Memory B cell (primary cell): ENCODE measurements around the gene NOS3.

ENCODE experiments used
- ATAC-seq: fragments of 150-1000 bp; cut with Tn5 transposase; 2 replicates; pipeline ENCODE4 v1.10.0; 2021; ENCODE audit warnings: low read depth, mild to moderate bottlenecking, moderate library complexity
- DNase-seq, 2 donors: peaks; one replicate each; pipeline ENCODE4 v3.0.0; 2022; ENCODE audit warnings: low spot score in 2 of 2
- H3K27ac Mint-ChIP-seq: one replicate; pipeline ENCODE4 v1.8.0; 2022; ENCODE audit warnings: mild to moderate bottlenecking, moderate library complexity, mixed read lengths
- H3K27me3 Mint-ChIP-seq: one replicate; pipeline ENCODE4 v1.8.0; 2022; ENCODE audit warnings: mixed read lengths
- H3K36me3 Mint-ChIP-seq: one replicate; pipeline ENCODE4 v1.8.0; 2022; ENCODE audit warnings: mild to moderate bottlenecking, mixed read lengths
- H3K4me1 Mint-ChIP-seq: one replicate; pipeline ENCODE4 v1.8.0; 2022; ENCODE audit warnings: mixed read lengths
- H3K4me3 Mint-ChIP-seq: one replicate; pipeline ENCODE4 v1.8.0; 2022; ENCODE audit warnings: mild to moderate bottlenecking, moderate library complexity, mixed read lengths
- H3K9me3 Mint-ChIP-seq: one replicate; pipeline ENCODE4 v1.8.0; 2022; ENCODE audit warnings: mixed read lengths

NOS3 gene

GRCh38 chr7:150957133-150958020, 33.4 kb upstream of the NOS3 start:
- Mint-ChIP-seq H3K4me3 (no peak overlapping the region), H3K36me3 (peaks cover 12% of the 10 kb centered on the region), H3K9me3 (no peaks in the 10 kb centered on the region), H3K27me3 (peaks cover 25% of the 10 kb centered on the region), H3K27ac (no peak overlapping the region), H3K4me1 (peaks cover 8% of the 10 kb centered on the region)
- no peak for ATAC-seq
- no peak for DNase-seq

GRCh38 chr7:150958062-150958552, 32.7 kb upstream of the NOS3 start:
- H3K4me1 Mint-ChIP-seq: peaks cover 13% of the 10 kb centered on the region
- peaks cover 28% of the 10 kb centered on the region for H3K27me3 Mint-ChIP-seq
- H3K4me3 Mint-ChIP-seq: no peak overlapping the region
- ATAC-seq (no peak), DNase-seq (no peak)
- no peak overlapping the region for H3K27ac Mint-ChIP-seq
- H3K9me3 Mint-ChIP-seq: no peaks in the 10 kb centered on the region
- peaks cover 13% of the 10 kb centered on the region for H3K36me3 Mint-ChIP-seq

GRCh38 chr7:150958597-150958996, 32.2 kb upstream of the NOS3 start:
- Mint-ChIP-seq H3K27me3 (peaks cover 28% of the 10 kb centered on the region), H3K4me1 (peaks cover 13% of the 10 kb centered on the region), H3K27ac (no peak overlapping the region), H3K36me3 (peaks cover 11% of the 10 kb centered on the region), H3K9me3 (no peaks in the 10 kb centered on the region), H3K4me3 (no peak overlapping the region)
- DNase-seq: no peak
- no peak for ATAC-seq

GRCh38 chr7:150959081-150959480, 31.7 kb upstream of the NOS3 start:
- no peak for DNase-seq
- Mint-ChIP-seq H3K9me3 (no peaks in the 10 kb centered on the region), H3K4me1 (peaks cover 13% of the 10 kb centered on the region), H3K4me3 (no peak overlapping the region), H3K27ac (no peak overlapping the region), H3K36me3 (peaks cover 11% of the 10 kb centered on the region), H3K27me3 (peaks cover 28% of the 10 kb centered on the region)
- no peak for ATAC-seq

GRCh38 chr7:150959739-150960734, 30.8 kb upstream of the NOS3 start:
- Mint-ChIP-seq H3K36me3 (peaks cover 11% of the 10 kb centered on the region), H3K4me3 (peak overlapping the region; percentile 6), H3K27ac (no peak overlapping the region), H3K9me3 (no peaks in the 10 kb centered on the region), H3K4me1 (peaks cover 16% of the 10 kb centered on the region), H3K27me3 (peaks cover 28% of the 10 kb centered on the region)
- peak; percentile 41 for ATAC-seq
- no peak for DNase-seq

GRCh38 chr7:150961510-150962289, 29.1 kb upstream of the NOS3 start:
- Mint-ChIP-seq H3K4me3 (no peak overlapping the region), H3K36me3 (peaks cover 10% of the 10 kb centered on the region), H3K27me3 (peaks cover 25% of the 10 kb centered on the region), H3K4me1 (peaks cover 14% of the 10 kb centered on the region), H3K9me3 (no peaks in the 10 kb centered on the region), H3K27ac (no peak overlapping the region)
- ATAC-seq (no peak), DNase-seq (no peak)

- H3K9me3 Mint-ChIP-seq: no peaks in the 10 kb centered on the region
- ATAC-seq (no peak), DNase-seq (no peak)
- peaks cover 21% of the 10 kb centered on the region for H3K27me3 Mint-ChIP-seq
- H3K27ac Mint-ChIP-seq: no peak overlapping the region
- H3K4me3 Mint-ChIP-seq: no peak overlapping the region
- peaks cover 7% of the 10 kb centered on the region for H3K36me3 Mint-ChIP-seq
- peaks cover 14% of the 10 kb centered on the region for H3K4me1 Mint-ChIP-seq
Measured at GRCh38 chr7:150962290-150962552, 28.6 kb upstream of the NOS3 start.

GRCh38 chr7:150962553-150963399, 28.0 kb upstream of the NOS3 start:
- Mint-ChIP-seq H3K27ac (no peak overlapping the region), H3K9me3 (no peaks in the 10 kb centered on the region), H3K36me3 (peaks cover 4% of the 10 kb centered on the region), H3K27me3 (peaks cover 18% of the 10 kb centered on the region), H3K4me3 (no peak overlapping the region), H3K4me1 (peaks cover 14% of the 10 kb centered on the region)
- DNase-seq (peak; percentile 51 to 59), ATAC-seq (peak; percentile 96)

- H3K4me3 Mint-ChIP-seq: no peak overlapping the region
Measured at GRCh38 chr7:150963707-150964559, 26.9 kb upstream of the NOS3 start.

GRCh38 chr7:150964593-150965111, 26.2 kb upstream of the NOS3 start:
- no peaks in the 10 kb centered on the region for H3K9me3 Mint-ChIP-seq
- peaks cover 4% of the 10 kb centered on the region for H3K36me3 Mint-ChIP-seq
- no peak for ATAC-seq
- no peak overlapping the region for H3K27ac Mint-ChIP-seq
- H3K4me1 Mint-ChIP-seq: peaks cover 16% of the 10 kb centered on the region
- H3K27me3 Mint-ChIP-seq: peaks cover 16% of the 10 kb centered on the region
- DNase-seq: no peak
- H3K4me3 Mint-ChIP-seq: no peak overlapping the region

More at GRCh38 chr7:150963707-150964559, 26.9 kb upstream of the NOS3 start:
- H3K36me3 Mint-ChIP-seq: peaks cover 4% of the 10 kb centered on the region
- ATAC-seq (no peak), DNase-seq (no peak)
- H3K4me1 Mint-ChIP-seq: peaks cover 16% of the 10 kb centered on the region
- H3K27me3 Mint-ChIP-seq: peaks cover 16% of the 10 kb centered on the region
- H3K27ac Mint-ChIP-seq: no peak overlapping the region
- H3K9me3 Mint-ChIP-seq: no peaks in the 10 kb centered on the region

GRCh38 chr7:150965273-150965830, 25.5 kb upstream of the NOS3 start:
- Mint-ChIP-seq H3K27me3 (peaks cover 12% of the 10 kb centered on the region), H3K4me3 (no peak overlapping the region), H3K9me3 (no peaks in the 10 kb centered on the region), H3K4me1 (peaks cover 15% of the 10 kb centered on the region), H3K36me3 (peaks cover 2% of the 10 kb centered on the region), H3K27ac (no peak overlapping the region)
- ATAC-seq (no peak), DNase-seq (no peak)

GRCh38 chr7:150966002-150966401, 24.8 kb upstream of the NOS3 start:
- Mint-ChIP-seq H3K9me3 (no peaks in the 10 kb centered on the region), H3K36me3 (peaks cover 2% of the 10 kb centered on the region), H3K27ac (no peak overlapping the region), H3K4me1 (peaks cover 18% of the 10 kb centered on the region), H3K27me3 (peaks cover 8% of the 10 kb centered on the region), H3K4me3 (no peak overlapping the region)
- no peak for DNase-seq
- no peak for ATAC-seq
